HG03442 (cell line): ENCODE data around the gene RBM47.
"Not testable (repeated sequence)": the region's sequence is repeated elsewhere in the genome, so short reads cannot be mapped to it uniquely, and the experiment has no call there.

Experiments
- ATAC-seq: cut with Tn5 transposase; IDR thresholded peaks from one replicate; pipeline ENCODE4 v1.9.1; 2021; ENCODE audit warnings: mild to moderate bottlenecking, moderate library complexity; ENCODE audit not compliant: unreplicated experiment

The RBM47 gene

GRCh38 chr4:40629401-40630334 is at the start of gene RBM47:
Gene RBM47 (minus strand): TSS chr4:40629864. CDS start chr4:40438893, 190,971 bp downstream.
- peak; percentile 42 for ATAC-seq

- no peak for ATAC-seq
Observed at GRCh38 chr4:40678421-40678820, 48.8 kb upstream of the RBM47 start.

- no peak for ATAC-seq
Observed at GRCh38 chr4:40675166-40675565, 45.5 kb upstream of the RBM47 start.

- peak; percentile 79 for ATAC-seq
Observed at GRCh38 chr4:40672528-40673522, 43.2 kb upstream of the RBM47 start.

GRCh38 chr4:40669504-40669903 is 39.8 kb upstream of the RBM47 start:
- no peak for ATAC-seq

- no peak for ATAC-seq
Observed at GRCh38 chr4:40665842-40666241, 36.2 kb upstream of the RBM47 start.

- peak; percentile 82 for ATAC-seq
Observed at GRCh38 chr4:40662962-40663604, 33.4 kb upstream of the RBM47 start.

GRCh38 chr4:40661803-40662202 is 32.1 kb upstream of the RBM47 start:
- no peak for ATAC-seq

GRCh38 chr4:40656201-40656863 is 26.7 kb upstream of the RBM47 start:
- ATAC-seq, result peak; percentile 88

- ATAC-seq, result no peak
Observed at GRCh38 chr4:40651280-40651679, 21.6 kb upstream of the RBM47 start.

- no peak for ATAC-seq
Observed at GRCh38 chr4:40649321-40649720, 19.7 kb upstream of the RBM47 start.

- ATAC-seq, result peak; percentile 49
Observed at GRCh38 chr4:40648742-40649281, 19.1 kb upstream of the RBM47 start.

GRCh38 chr4:40648131-40648530 is 18.5 kb upstream of the RBM47 start:
- no peak for ATAC-seq

GRCh38 chr4:40645586-40645985 is 15.9 kb upstream of the RBM47 start:
- no peak for ATAC-seq

- no peak for ATAC-seq
Observed at GRCh38 chr4:40632080-40632479, 2.4 kb upstream of the RBM47 start.

GRCh38 chr4:40630335-40631021 is 814 bp upstream of the RBM47 start:
- peak; percentile 40 for ATAC-seq

GRCh38 chr4:40628888-40629287 is 776 bp downstream of the RBM47 start:
- no peak for ATAC-seq

- ATAC-seq, result not testable (repeated sequence)
Observed at GRCh38 chr4:40628407-40628806, 1.3 kb downstream of the RBM47 start.

GRCh38 chr4:40627540-40627939 is 2.1 kb downstream of the RBM47 start:
- no peak for ATAC-seq
